Loucy (cell line): Measurements from ENCODE around the gene CUEDC1.
"Not testable (repeated sequence)": the region's sequence is repeated elsewhere in the genome, so short reads cannot be mapped to it uniquely, and the experiment has no call there.

Experiments
- H2AFZ ChIP-seq: fragments of 200-600 bp; sonication (generic); 2 replicates; pipeline ENCODE4 v1.6.0; 2016; ENCODE audit warnings: antibody characterized with exemption, mild to moderate bottlenecking, low read length, moderate library complexity
- H3F3A ChIP-seq: fragments of 200-600 bp; 2 replicates; pipeline ENCODE4 v1.6.0; 2016; ENCODE audit warnings: antibody characterized with exemption, low read depth, mild to moderate bottlenecking
- H3K27me3 ChIP-seq: fragments of 200-600 bp; sonication (generic); 2 replicates; pipeline ENCODE4 v1.6.1; 2014; ENCODE audit warnings: low read length, mild to moderate bottlenecking; ENCODE audit not compliant: insufficient read depth, poor library complexity, severe bottlenecking
- H3K36me3 ChIP-seq: fragments of 200-600 bp; sonication (generic); 2 replicates; pipeline ENCODE4 v1.6.1; 2016; ENCODE audit warnings: low read length; ENCODE audit not compliant: insufficient read depth
- H3K4me1 ChIP-seq: fragments of 200-600 bp; sonication (generic); 2 replicates; pipeline ENCODE4 v1.5.1; 2014; ENCODE audit warnings: low read length, mild to moderate bottlenecking; ENCODE audit not compliant: insufficient read depth, poor library complexity, severe bottlenecking
- H3K4me2 ChIP-seq: fragments of 200-600 bp; sonication (generic); 2 replicates; pipeline ENCODE4 v1.6.0; 2014; ENCODE audit warnings: antibody characterized with exemption, low read length, low read depth, mild to moderate bottlenecking; ENCODE audit not compliant: poor library complexity, severe bottlenecking
- H3K4me3 ChIP-seq: fragments of 200-600 bp; sonication (generic); 2 replicates; pipeline ENCODE4 v1.5.1; 2014; ENCODE audit warnings: low read length, mild to moderate bottlenecking, mixed read lengths; ENCODE audit not compliant: poor library complexity, severe bottlenecking
- H3K79me2 ChIP-seq: fragments of 200-600 bp; sonication (generic); 2 replicates; pipeline ENCODE4 v1.6.1; 2014; ENCODE audit warnings: low read length; ENCODE audit not compliant: insufficient read depth
- H3K9ac ChIP-seq: fragments of 200-600 bp; sonication (generic); 2 replicates; pipeline ENCODE4 v1.6.0; 2014; ENCODE audit warnings: mild to moderate bottlenecking, low read depth, low read length, moderate library complexity; ENCODE audit not compliant: poor library complexity, severe bottlenecking
- H3K9me2 ChIP-seq: fragments of 200-600 bp; sonication (generic); replicated peaks from 2 replicates; pipeline ENCODE4 v1.6.1; 2016; ENCODE audit warnings: low read depth, low read length, mixed read lengths
- H3K9me3 ChIP-seq: fragments of 200-600 bp; sonication (generic); 2 replicates; pipeline ENCODE4 v1.6.1; 2014; ENCODE audit warnings: mild to moderate bottlenecking, antibody characterized with exemption, low read length, low read depth; ENCODE audit not compliant: insufficient read depth
- H4K20me1 ChIP-seq: fragments of 200-600 bp; sonication (generic); 2 replicates; pipeline ENCODE4 v1.6.0; 2014; ENCODE audit warnings: antibody characterized with exemption, low read length, mild to moderate bottlenecking; ENCODE audit not compliant: insufficient read depth, poor library complexity, severe bottlenecking
- EZH2phosphoT487 ChIP-seq: fragments of 200-600 bp; IDR thresholded peaks from 2 replicates; pipeline ENCODE4 v1.6.1; 2018; ENCODE audit warnings: antibody characterized with exemption, mild to moderate bottlenecking, moderate library complexity, borderline replicate concordance
- TF ChIP-seq, protein P1 (sequence below): fragments of 200-600 bp; sonication (generic); conservative IDR thresholded peaks from 2 replicates; pipeline ENCODE4 v1.5.1; 2014; ENCODE audit warnings: mild to moderate bottlenecking, antibody characterized with exemption, low read length

The CUEDC1 gene

DNA sequence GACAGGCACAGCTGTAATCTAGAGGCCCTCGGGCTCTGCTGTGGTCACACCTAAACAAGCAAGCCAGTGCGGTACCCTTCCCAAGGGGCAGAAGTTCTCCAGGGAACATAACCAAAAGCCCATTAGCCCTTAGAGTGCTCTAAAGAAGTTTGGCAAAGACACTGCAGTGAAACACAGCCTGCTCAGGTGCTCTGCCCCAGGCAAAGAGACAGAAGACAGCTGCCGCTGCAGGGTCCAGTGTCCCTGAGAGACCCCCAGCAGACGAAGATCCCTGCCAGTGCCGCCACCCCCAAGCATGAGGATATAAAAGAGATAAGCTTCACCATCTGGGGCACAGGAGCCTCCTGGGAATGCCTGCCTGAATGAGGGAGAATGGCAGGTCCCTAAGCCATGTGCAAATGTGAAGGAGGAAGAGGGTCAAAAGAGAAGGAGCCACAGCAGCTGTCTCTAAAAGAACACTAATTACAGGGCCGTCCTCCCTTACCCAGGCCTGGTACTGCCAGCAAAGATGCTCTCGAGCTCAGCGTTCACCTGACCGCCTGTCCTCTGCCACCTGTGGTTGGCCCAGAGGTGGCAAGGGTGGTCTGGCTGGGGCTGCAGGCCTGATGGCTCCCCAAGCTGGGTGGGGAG, 29.7 kb downstream of the CUEDC1 start:
- no peaks in the 10 kb centered on the region for H4K20me1 ChIP-seq
- H3K9me2 ChIP-seq: no peaks in the 10 kb centered on the region
- H3K79me2 ChIP-seq: no peaks in the 10 kb centered on the region
- H3K9me3 ChIP-seq: no peaks in the 10 kb centered on the region
- H3K9ac ChIP-seq: no peak overlapping the region
- H3K4me1 ChIP-seq: peaks cover 17% of the 10 kb centered on the region
- no peak overlapping the region for H3K4me3 ChIP-seq
- H2AFZ ChIP-seq: no peak overlapping the region
- no peaks in the 10 kb centered on the region for H3K36me3 ChIP-seq
- no peak for TF ChIP-seq EZH2phosphoT487
- TF ChIP-seq, protein P1, sequence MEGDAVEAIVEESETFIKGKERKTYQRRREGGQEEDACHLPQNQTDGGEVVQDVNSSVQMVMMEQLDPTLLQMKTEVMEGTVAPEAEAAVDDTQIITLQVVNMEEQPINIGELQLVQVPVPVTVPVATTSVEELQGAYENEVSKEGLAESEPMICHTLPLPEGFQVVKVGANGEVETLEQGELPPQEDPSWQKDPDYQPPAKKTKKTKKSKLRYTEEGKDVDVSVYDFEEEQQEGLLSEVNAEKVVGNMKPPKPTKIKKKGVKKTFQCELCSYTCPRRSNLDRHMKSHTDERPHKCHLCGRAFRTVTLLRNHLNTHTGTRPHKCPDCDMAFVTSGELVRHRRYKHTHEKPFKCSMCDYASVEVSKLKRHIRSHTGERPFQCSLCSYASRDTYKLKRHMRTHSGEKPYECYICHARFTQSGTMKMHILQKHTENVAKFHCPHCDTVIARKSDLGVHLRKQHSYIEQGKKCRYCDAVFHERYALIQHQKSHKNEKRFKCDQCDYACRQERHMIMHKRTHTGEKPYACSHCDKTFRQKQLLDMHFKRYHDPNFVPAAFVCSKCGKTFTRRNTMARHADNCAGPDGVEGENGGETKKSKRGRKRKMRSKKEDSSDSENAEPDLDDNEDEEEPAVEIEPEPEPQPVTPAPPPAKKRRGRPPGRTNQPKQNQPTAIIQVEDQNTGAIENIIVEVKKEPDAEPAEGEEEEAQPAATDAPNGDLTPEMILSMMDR: no peak
- no peaks in the 10 kb centered on the region for H3K27me3 ChIP-seq
- H3F3A ChIP-seq: no peaks in the 10 kb centered on the region
- no peak overlapping the region for H3K4me2 ChIP-seq

- Histone ChIP-seq H2AFZ (no peak overlapping the region), H4K20me1 (no peaks in the 10 kb centered on the region), H3K27me3 (no peaks in the 10 kb centered on the region), H3K36me3 (no peaks in the 10 kb centered on the region), H3K9me2 (no peaks in the 10 kb centered on the region), H3K4me1 (peaks cover 17% of the 10 kb centered on the region), H3K9ac (no peak overlapping the region), H3F3A (no peaks in the 10 kb centered on the region), H3K4me3 (no peak overlapping the region), H3K4me2 (no peak overlapping the region), H3K9me3 (no peaks in the 10 kb centered on the region), H3K79me2 (no peaks in the 10 kb centered on the region)
- TF ChIP-seq EZH2phosphoT487: no peak
These were observed 30.5 kb downstream of the CUEDC1 start for GRCh38 chr17:57924677-57925076.

DNA sequence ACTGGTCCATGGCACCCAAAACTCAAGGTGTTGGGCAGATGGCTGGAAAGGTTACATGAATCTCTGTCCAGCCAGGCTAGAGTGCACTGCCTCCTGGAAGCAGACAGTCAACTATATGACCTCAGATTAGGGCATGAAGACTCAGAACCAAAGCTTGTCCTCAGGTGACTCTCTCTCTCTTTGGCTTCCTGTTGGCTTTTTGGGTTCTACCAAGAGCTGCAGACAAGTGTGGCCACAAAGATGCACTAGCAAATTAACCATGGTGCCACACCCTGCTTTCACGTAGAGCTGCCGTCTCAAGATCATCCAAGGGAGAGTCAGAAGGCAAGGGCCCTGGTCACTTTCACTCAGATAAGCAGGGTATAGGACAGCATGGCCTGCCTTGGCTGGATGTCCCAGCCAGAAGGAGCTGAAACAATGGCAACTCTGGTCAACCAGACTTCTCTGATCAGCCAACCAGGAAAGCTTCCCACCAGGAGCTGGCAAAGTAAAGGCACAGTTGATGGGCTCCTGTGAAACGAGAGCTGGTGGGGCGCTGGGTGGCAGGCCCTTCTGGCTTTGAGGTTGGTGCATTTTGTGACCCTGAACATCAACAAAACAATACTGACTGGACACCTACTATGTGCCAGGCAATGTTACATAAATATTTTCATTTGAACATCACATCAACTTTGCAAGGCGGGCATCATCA, 31.9 kb downstream of the CUEDC1 start:
- Histone ChIP-seq H3K9ac (no peak overlapping the region), H3K4me3 (no peak overlapping the region), H3K4me2 (no peak overlapping the region), H3K9me2 (no peaks in the 10 kb centered on the region), H3K4me1 (peaks cover 17% of the 10 kb centered on the region), H4K20me1 (no peaks in the 10 kb centered on the region), H3F3A (no peaks in the 10 kb centered on the region), H3K79me2 (no peaks in the 10 kb centered on the region), H3K36me3 (no peaks in the 10 kb centered on the region), H3K27me3 (no peaks in the 10 kb centered on the region), H3K9me3 (no peaks in the 10 kb centered on the region), H2AFZ (no peak overlapping the region)
- TF ChIP-seq EZH2phosphoT487: no peak
- TF ChIP-seq, protein P1: no peak

DNA sequence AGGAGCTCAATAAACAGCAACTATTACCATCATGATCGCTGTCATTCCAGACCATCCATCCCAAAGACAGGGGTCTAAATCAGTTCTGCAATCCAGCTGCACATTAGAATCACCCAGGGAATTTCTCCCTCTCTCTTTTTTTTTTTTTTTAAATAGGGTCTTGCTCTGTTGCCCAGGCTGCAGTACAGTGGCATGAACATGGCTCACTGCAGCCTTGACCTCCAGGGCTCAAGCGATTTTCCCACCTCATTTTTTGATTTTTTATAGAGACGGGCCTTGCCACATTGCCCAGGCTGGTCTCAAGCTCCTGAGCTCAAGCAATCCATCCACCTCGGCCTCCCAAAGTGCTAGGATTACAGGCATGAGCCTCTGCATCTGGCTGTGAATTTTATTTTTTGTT, 32.5 kb downstream of the CUEDC1 start:
- H3K9me2 ChIP-seq, H3F3A ChIP-seq, H3K79me2 ChIP-seq, H3K9ac ChIP-seq, H3K36me3 ChIP-seq, H3K27me3 ChIP-seq, H3K9me3 ChIP-seq, H3K4me3 ChIP-seq, H4K20me1 ChIP-seq, H2AFZ ChIP-seq, H3K4me2 ChIP-seq: not testable (repeated sequence)
- peaks cover 17% of the 10 kb centered on the region for H3K4me1 ChIP-seq
